Ishikawa (cell line): ENCODE measurements around the gene EMC6.

Experiments used
- CEBPB ChIP-seq: IDR thresholded peaks from 2 replicates; pipeline ENCODE4 v1.6.1; 2012
- CREB1 ChIP-seq: IDR thresholded peaks from 2 replicates; pipeline ENCODE4 v1.6.1; 2012; ENCODE audit warnings: low read depth
- EGR1 ChIP-seq: IDR thresholded peaks from 2 replicates; pipeline ENCODE4 v1.6.1; 2012
- EP300 ChIP-seq: IDR thresholded peaks from 2 replicates; pipeline ENCODE4 v1.6.1; 2012; ENCODE audit warnings: borderline replicate concordance
- FOXM1 ChIP-seq: IDR thresholded peaks from 2 replicates; pipeline ENCODE4 v1.6.1; 2012; ENCODE audit warnings: low read depth, borderline replicate concordance
- MAX ChIP-seq: IDR thresholded peaks from 2 replicates; pipeline ENCODE4 v1.6.1; 2012
- NFIC ChIP-seq: IDR thresholded peaks from 2 replicates; pipeline ENCODE4 v1.6.1; 2012
- RAD21 ChIP-seq: IDR thresholded peaks from 2 replicates; pipeline ENCODE4 v1.6.1; 2012; ENCODE audit warnings: low read depth
- REST ChIP-seq: IDR thresholded peaks from 2 replicates; pipeline ENCODE4 v1.6.1; 2012; ENCODE audit warnings: low read depth, mild to moderate bottlenecking
- TAF1 ChIP-seq: IDR thresholded peaks from 2 replicates; pipeline ENCODE4 v1.6.1; 2012; ENCODE audit warnings: low read depth, mild to moderate bottlenecking
- TCF12 ChIP-seq: IDR thresholded peaks from 2 replicates; pipeline ENCODE4 v1.6.1; 2012; ENCODE audit warnings: low read depth
- TEAD4 ChIP-seq: IDR thresholded peaks from 2 replicates; pipeline ENCODE4 v1.6.1; 2012
- USF1 ChIP-seq: IDR thresholded peaks from 2 replicates; pipeline ENCODE4 v1.6.1; 2012
- YY1 ChIP-seq: IDR thresholded peaks from 2 replicates; pipeline ENCODE4 v1.6.1; 2012; ENCODE audit warnings: low read depth
- ZBTB7A ChIP-seq: IDR thresholded peaks from 2 replicates; pipeline ENCODE4 v1.6.1; 2012; ENCODE audit warnings: low read depth

EMC6 gene

GRCh38 chr17:3678095-3678820 is 9.6 kb downstream of the EMC6 start:
- TF ChIP-seq EP300 (no peak), RAD21 (no peak), TCF12 (no peak), TEAD4 (no peak), NFIC (no peak), MAX (no peak), USF1 (no peak), CEBPB (no peak), EGR1 (no peak), YY1 (no peak), FOXM1 (no peak), TAF1 (no peak), ZBTB7A (no peak), CREB1 (no peak), REST (no peak)

- TF ChIP-seq TCF12: no peak
These were observed 10.4 kb downstream of the EMC6 start for GRCh38 chr17:3678821-3679530.

GRCh38 chr17:3679531-3680126 is 11.0 kb downstream of the EMC6 start:
- no peak for TF ChIP-seq USF1
- TF ChIP-seq RAD21: no peak
- no peak for TF ChIP-seq CREB1
- TF ChIP-seq ZBTB7A: no peak
- TF ChIP-seq CEBPB: no peak
- no peak for TF ChIP-seq REST
- TF ChIP-seq EP300: no peak
- TF ChIP-seq YY1: no peak
- TF ChIP-seq MAX: no peak
- no peak for TF ChIP-seq TAF1
- TF ChIP-seq TEAD4: no peak
- TF ChIP-seq NFIC: no peak
- no peak for TF ChIP-seq EGR1
- no peak for TF ChIP-seq FOXM1
- no peak for TF ChIP-seq TCF12

GRCh38 chr17:3681057-3681456 is 12.4 kb downstream of the EMC6 start:
- TF ChIP-seq EGR1: no peak
- TF ChIP-seq TEAD4: no peak
- no peak for TF ChIP-seq NFIC
- TF ChIP-seq USF1: no peak
- TF ChIP-seq ZBTB7A: no peak
- TF ChIP-seq RAD21: no peak
- no peak for TF ChIP-seq MAX
- no peak for TF ChIP-seq TAF1
- no peak for TF ChIP-seq YY1
- TF ChIP-seq CEBPB: no peak
- TF ChIP-seq EP300: no peak
- no peak for TF ChIP-seq REST
- no peak for TF ChIP-seq CREB1
- no peak for TF ChIP-seq TCF12
- no peak for TF ChIP-seq FOXM1
